Thoracic aorta (tissue), 2 donors: ENCODE data around the gene DUSP6. TPM values are rescaled to one million over a fixed set of nuclear protein-coding genes. Genes with fewer than 3 reads are reported as not detected.

Source experiments
- ATAC-seq: fragments of 150-250 bp; one replicate; pipeline ENCODE4 v1.8.0; 2017; ENCODE audit warnings: low read depth; ENCODE audit not compliant: insufficient number of reproducible peaks, low FRiP score
- DNase-seq: peaks from one replicate; pipeline ENCODE4 v3.0.0-alpha.2; 2020; ENCODE audit warnings: low spot score
- H3K27ac ChIP-seq, 2 donors: fragments of 200-600 bp; sonication (generic); 1 replicate in 1 of 2; 2 replicates in 1 of 2; pipeline ENCODE4 v1.5.1; 2016; ENCODE audit warnings: mild to moderate bottlenecking in 2 of 2, moderate library complexity in 2 of 2
- H3K27me3 ChIP-seq: fragments of 200-600 bp; sonication (generic); replicated peaks from 2 replicates; pipeline ENCODE4 v1.6.0; 2016; ENCODE audit warnings: mild to moderate bottlenecking; ENCODE audit not compliant: insufficient read depth
- H3K36me3 ChIP-seq: fragments of 200-600 bp; sonication (generic); one replicate; pipeline ENCODE4 v1.5.1; 2016
- H3K4me1 ChIP-seq, 2 donors: fragments of 200-600 bp; sonication (generic); 1 replicate in 1 of 2; 2 replicates in 1 of 2; pipeline versions ENCODE4 v1.5.1 to v1.6.0; 2016; ENCODE audit warnings: low read depth in 2 of 2, mild to moderate bottlenecking in 1 of 2; ENCODE audit not compliant: control insufficient read depth in 1 of 2
- H3K4me3 ChIP-seq: fragments of 200-600 bp; sonication (generic); 2 replicates; pipeline ENCODE4 v1.5.1; 2016; ENCODE audit warnings: mild to moderate bottlenecking
- H3K9me3 ChIP-seq: fragments of 200-600 bp; sonication (generic); 2 replicates; pipeline ENCODE4 v1.5.1; 2016
- total RNA-seq, 2 donors: library from RNA; depleted of rRNA; stranded (reverse); fragments of >200 nt; gene quantifications; one replicate each; pipeline versions ENCODE4 v1.1.0 to v1.2.3, GENCODE V29; 2016
- TF ChIP-seq, protein P1 (sequence below): fragments of 200-600 bp; sonication (generic); IDR thresholded peaks from one replicate; pipeline ENCODE4 v1.5.1; 2019; ENCODE audit warnings: antibody characterized with exemption

Gene DUSP6
- total RNA-seq, 2 donors from 2014 or later: 103 to 147 TPM

DNA sequence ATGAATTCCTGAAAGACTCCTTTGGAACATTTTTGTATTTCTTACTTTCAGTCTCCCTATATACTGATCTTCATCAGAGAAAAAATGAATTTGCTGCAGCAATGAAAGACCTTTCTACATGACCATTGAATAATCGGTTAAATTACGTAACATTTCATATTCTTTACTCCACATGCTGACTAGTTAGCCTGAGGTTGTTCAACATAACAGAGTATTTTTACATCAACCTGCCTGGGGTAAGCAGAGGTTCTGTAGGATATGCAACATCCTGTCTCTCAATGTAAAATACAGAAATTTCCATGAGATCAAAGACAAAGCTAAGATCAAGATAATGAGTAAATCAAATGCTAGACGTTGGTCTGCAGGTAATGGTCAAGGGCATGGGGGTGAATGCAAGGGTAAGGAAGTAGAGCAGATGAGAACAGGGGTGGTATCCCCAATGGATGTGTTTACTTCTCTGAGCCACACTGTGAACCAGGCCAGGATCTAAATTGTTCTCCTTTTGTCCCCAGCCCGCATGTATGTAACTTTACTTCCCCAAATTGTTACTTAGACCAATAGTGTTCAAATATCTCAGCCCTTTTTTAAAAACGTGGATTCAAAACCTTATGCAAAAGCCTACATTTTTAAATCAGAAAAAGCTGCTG lies 45.4 kb downstream of the DUSP6 start:
- Histone ChIP-seq H3K36me3 (no peaks in the 10 kb centered on the region), H3K27ac (no peak overlapping the region), H3K4me1 (peaks cover 0 to 25% of the 10 kb centered on the region in 2 donors), H3K9me3 (no peaks in the 10 kb centered on the region), H3K27me3 (no peaks in the 10 kb centered on the region), H3K4me3 (no peak overlapping the region)
- TF ChIP-seq, protein P1, sequence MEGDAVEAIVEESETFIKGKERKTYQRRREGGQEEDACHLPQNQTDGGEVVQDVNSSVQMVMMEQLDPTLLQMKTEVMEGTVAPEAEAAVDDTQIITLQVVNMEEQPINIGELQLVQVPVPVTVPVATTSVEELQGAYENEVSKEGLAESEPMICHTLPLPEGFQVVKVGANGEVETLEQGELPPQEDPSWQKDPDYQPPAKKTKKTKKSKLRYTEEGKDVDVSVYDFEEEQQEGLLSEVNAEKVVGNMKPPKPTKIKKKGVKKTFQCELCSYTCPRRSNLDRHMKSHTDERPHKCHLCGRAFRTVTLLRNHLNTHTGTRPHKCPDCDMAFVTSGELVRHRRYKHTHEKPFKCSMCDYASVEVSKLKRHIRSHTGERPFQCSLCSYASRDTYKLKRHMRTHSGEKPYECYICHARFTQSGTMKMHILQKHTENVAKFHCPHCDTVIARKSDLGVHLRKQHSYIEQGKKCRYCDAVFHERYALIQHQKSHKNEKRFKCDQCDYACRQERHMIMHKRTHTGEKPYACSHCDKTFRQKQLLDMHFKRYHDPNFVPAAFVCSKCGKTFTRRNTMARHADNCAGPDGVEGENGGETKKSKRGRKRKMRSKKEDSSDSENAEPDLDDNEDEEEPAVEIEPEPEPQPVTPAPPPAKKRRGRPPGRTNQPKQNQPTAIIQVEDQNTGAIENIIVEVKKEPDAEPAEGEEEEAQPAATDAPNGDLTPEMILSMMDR: no peak
- ATAC-seq (no peak), DNase-seq (no peak)

DNA sequence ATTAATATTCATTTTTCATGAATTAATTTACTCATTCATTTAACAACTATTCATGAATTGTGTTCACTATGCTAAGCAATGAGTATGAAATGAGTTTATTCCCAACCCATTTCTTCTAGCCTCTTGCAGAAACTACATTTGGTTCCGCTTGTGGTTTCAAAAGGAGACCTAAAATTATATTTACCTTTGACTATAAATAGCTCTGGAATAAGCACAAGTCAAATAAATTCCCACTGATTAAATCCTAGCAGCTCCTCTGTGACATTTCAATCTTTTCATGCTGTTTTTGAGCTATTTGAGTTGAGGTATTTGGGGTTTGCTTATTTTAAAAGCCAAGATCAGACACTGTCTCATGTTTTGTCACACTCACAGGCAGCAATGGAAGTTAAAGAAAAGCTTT lies 46.9 kb downstream of the DUSP6 start:
- DNase-seq: no peak
- Histone ChIP-seq H3K27ac (peak overlapping the region; percentile 16 to 40), H3K27me3 (no peaks in the 10 kb centered on the region), H3K4me1 (peaks cover 0 to 23% of the 10 kb centered on the region in 2 donors), H3K36me3 (no peaks in the 10 kb centered on the region), H3K9me3 (no peaks in the 10 kb centered on the region), H3K4me3 (no peak overlapping the region)
- TF ChIP-seq, protein P1: no peak
- no peak for ATAC-seq

DNA sequence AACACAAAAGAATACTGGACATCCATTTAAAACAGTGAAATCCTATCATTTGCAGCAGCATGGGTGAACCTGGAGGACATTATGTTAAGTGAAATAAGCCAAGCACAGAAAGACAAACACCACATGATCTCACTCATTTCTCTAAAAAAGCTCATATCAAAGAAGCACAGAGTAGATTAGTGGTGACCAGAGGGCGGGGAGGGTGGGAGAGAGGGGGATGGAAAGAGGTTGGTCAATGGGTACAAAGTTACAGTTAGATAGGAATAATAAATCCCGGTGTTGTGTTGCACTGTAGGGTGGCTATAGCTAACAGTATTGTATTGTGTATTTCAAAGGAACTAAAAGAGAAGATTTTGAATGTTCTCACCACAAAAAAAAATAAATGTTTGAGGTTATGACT lies 52.4 kb downstream of the DUSP6 start:
- ATAC-seq (no peak), DNase-seq (no peak)
- H3K4me3 ChIP-seq: no peak overlapping the region
- H3K27ac ChIP-seq: no peak overlapping the region
- TF ChIP-seq, protein P1: no peak
- H3K4me1 ChIP-seq: peaks cover 0 to 5% of the 10 kb centered on the region in 2 donors
- no peaks in the 10 kb centered on the region for H3K9me3 ChIP-seq
- H3K27me3 ChIP-seq: no peaks in the 10 kb centered on the region
- no peaks in the 10 kb centered on the region for H3K36me3 ChIP-seq

DNA sequence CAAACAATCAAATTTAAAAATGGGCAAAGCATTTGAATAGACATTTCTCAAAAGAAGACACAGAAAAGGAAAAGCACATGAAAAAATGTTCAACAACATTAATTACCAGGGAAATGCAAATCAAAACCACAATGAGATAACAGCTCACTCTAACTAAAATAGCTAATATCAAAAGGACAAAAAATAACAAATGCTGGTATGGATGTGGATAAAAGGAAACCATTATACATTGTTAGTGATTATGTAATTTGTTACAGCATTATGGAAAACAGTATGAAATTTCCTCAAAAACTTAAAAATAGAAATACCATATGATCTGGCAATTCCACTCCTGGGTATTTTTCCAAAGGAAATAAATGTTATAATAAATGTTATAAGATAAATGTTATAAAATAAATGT lies 52.9 kb downstream of the DUSP6 start:
- TF ChIP-seq, protein P1: no peak
- Histone ChIP-seq H3K4me3 (no peak overlapping the region), H3K9me3 (no peaks in the 10 kb centered on the region), H3K36me3 (no peaks in the 10 kb centered on the region), H3K27ac (no peak overlapping the region), H3K27me3 (no peaks in the 10 kb centered on the region), H3K4me1 (no peaks in the 10 kb centered on the region)
- no peak for ATAC-seq
- DNase-seq: no peak

Other genes with a start within 250 kb of the DUSP6 start
- gene GALNT4, start 172.3 kb upstream of the DUSP6 start, total RNA-seq: 10 to 100 TPM in 1 of 2 donors, 1 to 10 TPM in 1; 6.9 to 14.3 TPM
- gene POC1B, start 173.5 kb upstream of the DUSP6 start, total RNA-seq: 10 to 100 TPM; 11.9 to 30.7 TPM